Smooth muscle cell (in vitro differentiated cells): ENCODE data around the gene PGAP1. TPM values are rescaled to one million over a fixed set of nuclear protein-coding genes. Genes with fewer than 3 reads are reported as not detected.

Experiments used
- DNase-seq: peaks from one replicate; lab custom pipeline; 2025; ENCODE audit not compliant: unreplicated experiment; lab: John Stamatoyannopoulos, UW
- H2AFZ ChIP-seq: fragments of 200-600 bp; sonication (generic); 2 replicates; pipeline ENCODE4 v1.6.0; 2016; ENCODE audit warnings: antibody characterized with exemption, low read depth, mild to moderate bottlenecking
- H3F3A ChIP-seq: fragments of 200-600 bp; sonication (generic); 2 replicates; pipeline ENCODE4 v1.6.0; 2017; ENCODE audit warnings: antibody characterized with exemption, low read depth
- H3K27ac ChIP-seq: fragments of 200-600 bp; sonication (generic); 2 replicates; pipeline ENCODE4 v1.5.1; 2016; ENCODE audit warnings: low read depth, mild to moderate bottlenecking
- H3K27me3 ChIP-seq: fragments of 200-600 bp; sonication (generic); 2 replicates; pipeline ENCODE4 v1.6.1; 2016; ENCODE audit warnings: low read depth, mild to moderate bottlenecking
- H3K36me3 ChIP-seq: fragments of 200-600 bp; sonication (generic); 2 replicates; pipeline ENCODE4 v1.5.1; 2016; ENCODE audit warnings: low read depth
- H3K4me1 ChIP-seq: fragments of 200-600 bp; sonication (generic); 2 replicates; pipeline ENCODE4 v1.5.1; 2016; ENCODE audit warnings: low read depth
- H3K4me2 ChIP-seq: fragments of 200-600 bp; sonication (generic); 2 replicates; pipeline ENCODE4 v1.6.0; 2016; ENCODE audit warnings: mild to moderate bottlenecking
- H3K4me3 ChIP-seq: fragments of 200-600 bp; sonication (generic); 2 replicates; pipeline ENCODE4 v1.5.1; 2016; ENCODE audit warnings: mild to moderate bottlenecking
- H3K79me2 ChIP-seq: fragments of 200-600 bp; sonication (generic); 2 replicates; pipeline ENCODE4 v1.6.0; 2016; ENCODE audit warnings: low read depth, mild to moderate bottlenecking
- H3K9ac ChIP-seq: fragments of 200-600 bp; sonication (generic); 2 replicates; pipeline ENCODE4 v1.6.0; 2016; ENCODE audit warnings: low read depth
- H3K9me3 ChIP-seq: fragments of 200-600 bp; sonication (generic); replicated peaks from 2 replicates; pipeline ENCODE4 v1.5.1; 2016; ENCODE audit warnings: low read depth
- H4K20me1 ChIP-seq: fragments of 200-600 bp; sonication (generic); 2 replicates; pipeline ENCODE4 v1.6.0; 2016; ENCODE audit warnings: low read depth
- CTCF ChIP-seq: fragments of 200-600 bp; sonication (generic); IDR thresholded peaks from 2 replicates; pipeline ENCODE4 v1.5.1; 2017; ENCODE audit warnings: borderline replicate concordance, mild to moderate bottlenecking, antibody characterized with exemption; ENCODE audit not compliant: insufficient read depth, poor library complexity, severe bottlenecking
- WGBS: methylation state at CpG from one replicate; pipeline ENCODE4 v1.1.7; 2016; ENCODE audit warnings: low lambda C conversion rate; 5-methylcytosine and 5-hydroxymethylcytosine counted together
- polyA plus RNA-seq: library from polyadenylated mRNA; unstranded; fragments of >200 nt; fragmentation: Nextera tagmentation; extraction: Ambion mirVana; gene quantifications from 2 replicates; pipeline ENCODE4 v1.2.1, GENCODE V29; 2016
- small RNA-seq: library from RNA; depleted of rRNA; stranded (forward); fragments of <200 nt; gene quantifications from one replicate; pipeline ENCODE3, GENCODE V24; 2014
- total RNA-seq: library from RNA; depleted of rRNA; stranded (reverse); fragments of >200 nt; gene quantifications from 2 replicates; pipeline ENCODE4 v1.2.3, GENCODE V29; 2014

The PGAP1 gene
- total and polyA plus RNA-seq, 2 experiments from 2014 or later = 1.8 to 30.5 TPM

- peak overlapping the region; percentile 5 for H3K4me2 ChIP-seq
Observed at GRCh38 chr2:196783431-196784094, 142.9 kb downstream of the PGAP1 start.

More at GRCh38 chr2:196783431-196784094, 142.9 kb downstream of the PGAP1 start:
- H3K79me2 ChIP-seq = no peaks in the 10 kb centered on the region
- H3K9me3 ChIP-seq = no peaks in the 10 kb centered on the region
- peak overlapping the region; percentile 73 for H3K27ac ChIP-seq
- TF ChIP-seq CTCF = no peak
- no peaks in the 10 kb centered on the region for H4K20me1 ChIP-seq
- H3K9ac ChIP-seq = no peak overlapping the region
- no peaks in the 10 kb centered on the region for H3K27me3 ChIP-seq
- H3K4me1 ChIP-seq = no peaks in the 10 kb centered on the region
- H3K36me3 ChIP-seq = peaks cover 27% of the 10 kb centered on the region
- H3K4me3 ChIP-seq = no peak overlapping the region
- no peaks in the 10 kb centered on the region for H3F3A ChIP-seq
- WGBS = 49% methylated on average over 4 of the region's 4 CpGs
- no peak for DNase-seq
- no peak overlapping the region for H2AFZ ChIP-seq

Small RNA genes within 50 kb of the gene (small RNA-seq; reads per million reads assigned to genes)
- not detected for gene AC012486.1

Other genes starting within 250 kb of the PGAP1 start
- 39.5 and 60.4 TPM in 2 replicates for gene GTF3C3, start 127.0 kb downstream of the PGAP1 start, total RNA-seq
- 15.9 and 17.0 TPM in 2 replicates for gene GTF3C3, start 127.0 kb downstream of the PGAP1 start, polyA plus RNA-seq
- gene C2orf66, start 117.4 kb downstream of the PGAP1 start, total RNA-seq = 0.76 and 1.2 TPM in 2 replicates
- gene C2orf66, start 117.4 kb downstream of the PGAP1 start, polyA plus RNA-seq = not detected in 2 replicates